Sigmoid colon (tissue), 4 donors: Measurements from ENCODE around the gene SAT1.

Experiments
- EP300 ChIP-seq, 4 donors: sonication (generic); formaldehyde crosslinking; IDR thresholded peaks; one replicate each; pipeline ENCODE4 v1.6.1; 2017; ENCODE audit warnings: antibody characterized with exemption in 4 of 4
- POLR2A ChIP-seq, 2 donors: fragments of 450-650 bp; IDR thresholded peaks; one replicate each; pipeline ENCODE4 v1.6.1; 2016; ENCODE audit warnings: antibody characterized with exemption in 2 of 2, mild to moderate bottlenecking in 2 of 2, moderate library complexity in 2 of 2
- POLR2AphosphoS5 ChIP-seq, 4 donors: sonication (generic); formaldehyde crosslinking; IDR thresholded peaks; one replicate each; pipeline ENCODE4 v1.6.1; 2017; ENCODE audit warnings: antibody characterized with exemption in 4 of 4
- TF ChIP-seq, protein P1 (sequence below), 4 experiments: fragments of 450-650 bp in 3 of 4; fragments of 200-600 bp in 1 of 4; IDR thresholded peaks; one replicate each; pipeline ENCODE4 v1.5.1; 2016 to 2019; ENCODE audit warnings: antibody characterized with exemption in 4 of 4, mild to moderate bottlenecking in 3 of 4, moderate library complexity in 2 of 4

GRCh38 chrX:23825675-23826074, 42.7 kb downstream of the SAT1 start:
- TF ChIP-seq, protein P1, sequence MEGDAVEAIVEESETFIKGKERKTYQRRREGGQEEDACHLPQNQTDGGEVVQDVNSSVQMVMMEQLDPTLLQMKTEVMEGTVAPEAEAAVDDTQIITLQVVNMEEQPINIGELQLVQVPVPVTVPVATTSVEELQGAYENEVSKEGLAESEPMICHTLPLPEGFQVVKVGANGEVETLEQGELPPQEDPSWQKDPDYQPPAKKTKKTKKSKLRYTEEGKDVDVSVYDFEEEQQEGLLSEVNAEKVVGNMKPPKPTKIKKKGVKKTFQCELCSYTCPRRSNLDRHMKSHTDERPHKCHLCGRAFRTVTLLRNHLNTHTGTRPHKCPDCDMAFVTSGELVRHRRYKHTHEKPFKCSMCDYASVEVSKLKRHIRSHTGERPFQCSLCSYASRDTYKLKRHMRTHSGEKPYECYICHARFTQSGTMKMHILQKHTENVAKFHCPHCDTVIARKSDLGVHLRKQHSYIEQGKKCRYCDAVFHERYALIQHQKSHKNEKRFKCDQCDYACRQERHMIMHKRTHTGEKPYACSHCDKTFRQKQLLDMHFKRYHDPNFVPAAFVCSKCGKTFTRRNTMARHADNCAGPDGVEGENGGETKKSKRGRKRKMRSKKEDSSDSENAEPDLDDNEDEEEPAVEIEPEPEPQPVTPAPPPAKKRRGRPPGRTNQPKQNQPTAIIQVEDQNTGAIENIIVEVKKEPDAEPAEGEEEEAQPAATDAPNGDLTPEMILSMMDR (IDR thresholded peaks at IDR 0.05): no peak
- TF ChIP-seq POLR2A (IDR thresholded peaks at IDR 0.05) (no peak), EP300 (IDR thresholded peaks at IDR 0.05) (no peak), POLR2AphosphoS5 (IDR thresholded peaks at IDR 0.05) (no peak)
